B cell (primary cell): ENCODE results near the gene SIL1.

ENCODE experiments used
- EZH2 ChIP-seq: IDR thresholded peaks from 2 replicates; pipeline ENCODE4 v1.6.1; 2012; ENCODE audit warnings: borderline replicate concordance, low read depth, mild to moderate bottlenecking, moderate library complexity, low read length; ENCODE audit not compliant: insufficient read depth, poor library complexity, severe bottlenecking
- TF ChIP-seq, protein P1 (sequence below): fragments of 200-600 bp; IDR thresholded peaks from one replicate; pipeline ENCODE4 v1.8.0; 2022; ENCODE audit warnings: antibody characterized with exemption, mild to moderate bottlenecking

DNA sequence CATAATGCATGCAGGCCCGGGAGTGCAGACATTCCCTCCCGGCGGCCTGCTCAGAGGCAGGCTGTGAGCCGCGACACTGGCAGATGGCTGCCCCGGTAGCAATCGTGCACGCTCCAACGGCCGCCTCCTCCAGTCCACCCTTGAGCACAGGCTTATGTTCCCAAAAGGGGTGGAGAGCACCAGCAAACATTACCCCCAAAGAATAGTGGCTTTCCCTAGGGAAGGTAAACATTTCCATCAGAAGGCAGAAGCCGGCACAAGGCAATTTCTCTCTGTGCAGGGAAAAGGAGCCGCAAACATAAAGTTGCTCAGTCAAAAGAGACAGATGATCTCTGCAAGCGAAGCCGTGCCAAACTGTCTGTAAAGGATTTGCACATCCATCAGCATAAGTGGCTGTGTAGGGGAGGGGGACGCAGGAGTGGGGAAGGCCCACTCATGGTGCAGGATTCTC, 92.5 kb downstream of the SIL1 start:
- no peak for TF ChIP-seq EZH2
- TF ChIP-seq, protein P1, sequence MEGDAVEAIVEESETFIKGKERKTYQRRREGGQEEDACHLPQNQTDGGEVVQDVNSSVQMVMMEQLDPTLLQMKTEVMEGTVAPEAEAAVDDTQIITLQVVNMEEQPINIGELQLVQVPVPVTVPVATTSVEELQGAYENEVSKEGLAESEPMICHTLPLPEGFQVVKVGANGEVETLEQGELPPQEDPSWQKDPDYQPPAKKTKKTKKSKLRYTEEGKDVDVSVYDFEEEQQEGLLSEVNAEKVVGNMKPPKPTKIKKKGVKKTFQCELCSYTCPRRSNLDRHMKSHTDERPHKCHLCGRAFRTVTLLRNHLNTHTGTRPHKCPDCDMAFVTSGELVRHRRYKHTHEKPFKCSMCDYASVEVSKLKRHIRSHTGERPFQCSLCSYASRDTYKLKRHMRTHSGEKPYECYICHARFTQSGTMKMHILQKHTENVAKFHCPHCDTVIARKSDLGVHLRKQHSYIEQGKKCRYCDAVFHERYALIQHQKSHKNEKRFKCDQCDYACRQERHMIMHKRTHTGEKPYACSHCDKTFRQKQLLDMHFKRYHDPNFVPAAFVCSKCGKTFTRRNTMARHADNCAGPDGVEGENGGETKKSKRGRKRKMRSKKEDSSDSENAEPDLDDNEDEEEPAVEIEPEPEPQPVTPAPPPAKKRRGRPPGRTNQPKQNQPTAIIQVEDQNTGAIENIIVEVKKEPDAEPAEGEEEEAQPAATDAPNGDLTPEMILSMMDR = no peak
